CD4-positive, alpha-beta T cell (primary cell): ENCODE results near the gene STOM. TPM values are rescaled to one million over a fixed set of nuclear protein-coding genes. Genes with fewer than 3 reads are reported as not detected.

ENCODE experiments used
- ATAC-seq: fragments of 200-7000 bp; cut with Tn5 transposase; one replicate; pipeline ENCODE4 v1.10.0; 2022; ENCODE audit warnings: mild to moderate bottlenecking; ENCODE audit not compliant: poor library complexity
- CTCF ChIA-PET: fragments of 350-600 bp; sonication (Branson Sonifier 250); formaldehyde crosslinking; loops from one replicate; lab custom pipeline; 2021; ENCODE audit warnings: antibody characterized with exemption, inconsistent platforms; lab: Charles Lee
- POLR2A ChIA-PET: fragments of 350-600 bp; sonication (Branson Sonifier 250); formaldehyde crosslinking; loops from one replicate; lab custom pipeline; 2021; ENCODE audit warnings: antibody characterized with exemption, inconsistent platforms; lab: Charles Lee
- DNase-seq, 14 experiments: peaks; one replicate each; pipeline ENCODE4 v3.0.0-alpha.2; 2013 to 2020; ENCODE audit warnings: mixed read lengths in 2 of 14
- H3K27ac ChIP-seq, 2 donors: one replicate each; pipeline versions ENCODE4 v1.5.1 to v1.7.0; 2013; ENCODE audit warnings: low read length in 2 of 2, low read depth in 1 of 2, mild to moderate bottlenecking in 1 of 2
- H3K27me3 ChIP-seq, 2 experiments: 1 replicate in 1 of 2; 2 replicates in 1 of 2; pipeline versions ENCODE4 v1.6.1 to v1.7.0; 2013; ENCODE audit warnings: low read length in 2 of 2, control low read depth in 1 of 2, mild to moderate bottlenecking in 1 of 2, moderate library complexity in 1 of 2; ENCODE audit not compliant: insufficient read depth in 2 of 2, control insufficient read depth in 1 of 2
- H3K36me3 ChIP-seq: one replicate; pipeline ENCODE4 v1.6.1; 2013; ENCODE audit warnings: low read length, control low read depth; ENCODE audit not compliant: insufficient read depth
- H3K4me1 ChIP-seq: one replicate; pipeline ENCODE4 v1.6.1; 2013; ENCODE audit warnings: low read length, control low read depth; ENCODE audit not compliant: insufficient read depth
- H3K4me3 ChIP-seq: one replicate; pipeline ENCODE4 v1.5.1; 2013; ENCODE audit warnings: mild to moderate bottlenecking, low read length, moderate library complexity
- H3K9me3 ChIP-seq, 2 experiments: 1 replicate in 1 of 2; 2 replicates in 1 of 2; pipeline versions ENCODE4 v1.6.1 to v1.7.0; 2013; ENCODE audit warnings: low read length in 2 of 2, mild to moderate bottlenecking in 2 of 2, control low read depth in 1 of 2, moderate library complexity in 1 of 2; ENCODE audit not compliant: control insufficient read depth in 1 of 2, insufficient read depth in 1 of 2
- H3K27ac Mint-ChIP-seq: one replicate; pipeline ENCODE4 v1.8.0; 2020; ENCODE audit warnings: mixed read lengths
- H3K27me3 Mint-ChIP-seq: one replicate; pipeline ENCODE4 v1.8.0; 2021; ENCODE audit warnings: mixed read lengths
- H3K36me3 Mint-ChIP-seq: one replicate; pipeline ENCODE4 v1.8.0; 2021; ENCODE audit warnings: low read depth, mixed read lengths
- H3K4me1 Mint-ChIP-seq: one replicate; pipeline ENCODE4 v1.8.0; 2021; ENCODE audit warnings: low read depth, mixed read lengths
- H3K4me3 Mint-ChIP-seq: one replicate; pipeline ENCODE4 v1.8.0; 2020; ENCODE audit warnings: mild to moderate bottlenecking, mixed read lengths
- H3K9me3 Mint-ChIP-seq: one replicate; pipeline ENCODE4 v1.8.0; 2020; ENCODE audit warnings: mixed read lengths
- CTCF ChIP-seq: fragments of 200-600 bp; IDR thresholded peaks from one replicate; pipeline ENCODE4 v1.8.0; 2022; ENCODE audit warnings: antibody characterized with exemption, mild to moderate bottlenecking
- intact Hi-C, 2 experiments: fragments of 100-400 bp; cut with DNase I in 1 of 2; cut with micrococcal nuclease in 1 of 2; formaldehyde crosslinking; loops; one replicate each; pipeline versions ENCODE4 v1.15.1 to v1.9.0; 2023 to 2025; cut with DNase I, micrococcal nuclease
- polyA plus RNA-seq, 2 donors: library from polyadenylated mRNA; unstranded; fragments of 120-200 nt; gene quantifications; one replicate each; pipeline ENCODE4 v1.2.1, GENCODE V29; 2013
- total RNA-seq, 174 experiments: library from RNA in 2 of 174; stranded (reverse) in 2 of 174; gene quantifications; one replicate each; pipeline ENCODE4 v1.2.3 and lab custom pipeline; 2021 to 2026

STOM gene
- total RNA-seq = 10 to 100 TPM; 26.1 to 27.9 TPM
- polyA plus RNA-seq (2013, experiment 1 of 2) = 75.2 TPM
- 75.6 TPM for polyA plus RNA-seq (2013, experiment 2 of 2)
- total RNA-seq (lab: John Stamatoyannopoulos, UW) = 30.9 to 139 (median 65.4) reads per million in 172 experiments

GRCh38 chr9:121369595-121370265 lies at the start of gene STOM:
Gene STOM (minus strand): TSS chr9:121370250. CDS start chr9:121370187, 63 bp downstream.
- DNase-seq (peak in 12 of 14 experiments; percentile 47 to 89 (median 60)), ATAC-seq (peak; percentile 52)
- no peaks in the 10 kb centered on the region for H3K27me3 Mint-ChIP-seq
- H3K36me3 Mint-ChIP-seq = no peaks in the 10 kb centered on the region
- H3K4me3 Mint-ChIP-seq = peak within 1 kb of the TSS; percentile 89
- intact Hi-C loops = loop anchor here (5.0 to 10.0 kb wide), 3 partner anchors 167 to 785 kb away; partner anchors contain the start of genes RAB14 (in 2 of the 2) and CDK5RAP2 (in 1 of the 2)
- Histone ChIP-seq H3K4me1 (peaks cover 16% of the 10 kb centered on the region), H3K4me3 (peak within 1 kb of the TSS; percentile 98), H3K27me3 (no peaks in the 10 kb centered on the region), H3K9me3 (peaks cover 0 to 3% of the 10 kb centered on the region in 2 experiments), H3K36me3 (peaks cover 4% of the 10 kb centered on the region), H3K27ac (peak within 1 kb of the TSS; percentile 76 to 79)
- H3K9me3 Mint-ChIP-seq = no peaks in the 10 kb centered on the region
- peaks cover 70% of the 10 kb centered on the region for H3K4me1 Mint-ChIP-seq
- ChIA-PET CTCF (interaction anchor here (2.5 kb wide), 1 partner anchor 50 kb away, joined by 15 read pairs; no protein-coding TSS in a partner anchor), POLR2A (interaction anchor here (1.0 to 1.1 kb wide), 4 partner anchors 9 to 50 kb away, joined by 3 to 11 read pairs (median 4); no protein-coding TSS in a partner anchor)
- no peak for TF ChIP-seq CTCF
- H3K27ac Mint-ChIP-seq = peak within 1 kb of the TSS; percentile 89

GRCh38 chr9:121411993-121412392 lies 41.9 kb upstream of the STOM start:
- Mint-ChIP-seq H3K4me1 (no peaks in the 10 kb centered on the region), H3K4me3 (no peak overlapping the region), H3K36me3 (no peaks in the 10 kb centered on the region), H3K27me3 (no peaks in the 10 kb centered on the region), H3K27ac (no peak overlapping the region), H3K9me3 (no peaks in the 10 kb centered on the region)
- no peaks in the 10 kb centered on the region for H3K36me3 ChIP-seq
- TF ChIP-seq CTCF = no peak
- ATAC-seq (no peak), DNase-seq (no peak)
- ChIA-PET POLR2A (no interaction called here), CTCF (interaction anchor here (1.0 kb wide), 1 partner anchor 10 kb away, joined by 3 read pairs; no protein-coding TSS in a partner anchor)
- no peaks in the 10 kb centered on the region for H3K27me3 ChIP-seq
- H3K27ac ChIP-seq = no peak overlapping the region
- no peaks in the 10 kb centered on the region for H3K9me3 ChIP-seq
- no peak overlapping the region for H3K4me3 ChIP-seq
- no peaks in the 10 kb centered on the region for H3K4me1 ChIP-seq
- intact Hi-C loops = no loop called here

- CTCF ChIA-PET = interaction anchor here (1.4 kb wide), 1 partner anchor 86 kb away, joined by 10 read pairs; no protein-coding TSS in a partner anchor
- no peaks in the 10 kb centered on the region for H3K27me3 ChIP-seq
- no peak for ATAC-seq
- no peak overlapping the region for H3K4me3 Mint-ChIP-seq
- H3K9me3 Mint-ChIP-seq = peaks cover 3% of the 10 kb centered on the region
- no peaks in the 10 kb centered on the region for H3K36me3 ChIP-seq
- no peaks in the 10 kb centered on the region for H3K4me1 ChIP-seq
- H3K9me3 ChIP-seq = peaks cover 0 to 5% of the 10 kb centered on the region in 2 experiments
- no peak for TF ChIP-seq CTCF
- no peaks in the 10 kb centered on the region for H3K4me1 Mint-ChIP-seq
- no peaks in the 10 kb centered on the region for H3K36me3 Mint-ChIP-seq
- intact Hi-C loops = loop anchor here in 1 of 2 experiments (10.0 kb wide), 1 partner anchor 421 kb away; no protein-coding TSS in a partner anchor
- H3K27ac Mint-ChIP-seq = no peak overlapping the region
- H3K27ac ChIP-seq = no peak overlapping the region
- no peaks in the 10 kb centered on the region for H3K27me3 Mint-ChIP-seq
- H3K4me3 ChIP-seq = no peak overlapping the region
- no peak for DNase-seq
- POLR2A ChIA-PET = no interaction called here
Measured at GRCh38 chr9:121405899-121406298, 35.8 kb upstream of the STOM start.
